Loucy (cell line): ENCODE data around the gene EIF1AX.

Experiments
- EZH2phosphoT487 ChIP-seq: fragments of 200-600 bp; IDR thresholded peaks from 2 replicates; pipeline ENCODE4 v1.6.1; 2018; ENCODE audit warnings: antibody characterized with exemption, mild to moderate bottlenecking, moderate library complexity, borderline replicate concordance
- TF ChIP-seq, protein P1 (sequence below): fragments of 200-600 bp; sonication (generic); conservative IDR thresholded peaks from 2 replicates; pipeline ENCODE4 v1.5.1; 2014; ENCODE audit warnings: mild to moderate bottlenecking, antibody characterized with exemption, low read length

DNA sequence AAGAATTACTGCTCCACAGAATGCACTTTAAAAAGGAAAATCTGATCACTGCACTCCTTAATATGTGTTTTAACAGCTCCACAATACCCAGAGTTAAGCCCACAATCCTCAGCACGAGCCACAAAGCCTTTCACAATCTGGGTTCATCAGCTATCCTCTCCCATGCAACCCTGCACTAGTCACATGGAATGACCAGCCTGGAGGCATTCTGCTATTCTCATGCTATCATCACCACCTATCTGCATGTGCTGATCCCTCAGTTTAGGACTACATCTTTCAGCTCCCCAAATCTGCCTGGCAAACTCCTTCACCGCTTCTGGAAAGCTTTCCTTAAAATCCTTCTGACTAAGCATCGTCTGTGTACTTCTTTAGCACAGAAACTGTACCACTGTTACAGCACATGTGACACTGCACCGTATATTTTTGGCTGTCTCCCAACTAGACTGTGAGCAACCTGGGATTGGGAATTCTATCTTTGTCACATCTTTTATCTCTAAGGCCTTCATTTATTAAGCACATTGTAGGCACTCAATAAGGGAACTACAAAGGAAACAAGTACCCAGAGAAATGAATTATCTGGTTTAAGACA is 18.3 kb upstream of the EIF1AX start:
- TF ChIP-seq, protein P1, sequence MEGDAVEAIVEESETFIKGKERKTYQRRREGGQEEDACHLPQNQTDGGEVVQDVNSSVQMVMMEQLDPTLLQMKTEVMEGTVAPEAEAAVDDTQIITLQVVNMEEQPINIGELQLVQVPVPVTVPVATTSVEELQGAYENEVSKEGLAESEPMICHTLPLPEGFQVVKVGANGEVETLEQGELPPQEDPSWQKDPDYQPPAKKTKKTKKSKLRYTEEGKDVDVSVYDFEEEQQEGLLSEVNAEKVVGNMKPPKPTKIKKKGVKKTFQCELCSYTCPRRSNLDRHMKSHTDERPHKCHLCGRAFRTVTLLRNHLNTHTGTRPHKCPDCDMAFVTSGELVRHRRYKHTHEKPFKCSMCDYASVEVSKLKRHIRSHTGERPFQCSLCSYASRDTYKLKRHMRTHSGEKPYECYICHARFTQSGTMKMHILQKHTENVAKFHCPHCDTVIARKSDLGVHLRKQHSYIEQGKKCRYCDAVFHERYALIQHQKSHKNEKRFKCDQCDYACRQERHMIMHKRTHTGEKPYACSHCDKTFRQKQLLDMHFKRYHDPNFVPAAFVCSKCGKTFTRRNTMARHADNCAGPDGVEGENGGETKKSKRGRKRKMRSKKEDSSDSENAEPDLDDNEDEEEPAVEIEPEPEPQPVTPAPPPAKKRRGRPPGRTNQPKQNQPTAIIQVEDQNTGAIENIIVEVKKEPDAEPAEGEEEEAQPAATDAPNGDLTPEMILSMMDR = no peak
- no peak for TF ChIP-seq EZH2phosphoT487
